Stomach (tissue), 4 donors: ENCODE data around the gene KNG1.

Experiments used
- EP300 ChIP-seq: sonication (generic); formaldehyde crosslinking; IDR thresholded peaks from one replicate; pipeline ENCODE4 v1.6.1; 2017; ENCODE audit warnings: antibody characterized with exemption
- POLR2A ChIP-seq, 4 donors: fragments of 450-650 bp; IDR thresholded peaks; one replicate each; pipeline ENCODE4 v1.6.1; 2016; ENCODE audit warnings: antibody characterized with exemption in 4 of 4, control low read depth in 2 of 4, mild to moderate bottlenecking in 1 of 4, moderate library complexity in 1 of 4
- POLR2AphosphoS5 ChIP-seq, 3 donors: sonication (generic); formaldehyde crosslinking; IDR thresholded peaks; one replicate each; pipeline ENCODE4 v1.6.1; 2016; ENCODE audit warnings: antibody characterized with exemption in 3 of 3
- TF ChIP-seq, protein P1 (sequence below), 7 experiments: fragments of 450-650 bp in 4 of 7; fragments of 200-600 bp in 3 of 7; sonication (generic) in 3 of 7; IDR thresholded peaks; one replicate each; pipeline ENCODE4 v1.5.1; 2016 to 2019; ENCODE audit warnings: antibody characterized with exemption in 7 of 7, control low read depth in 2 of 7, mild to moderate bottlenecking in 1 of 7

DNA sequence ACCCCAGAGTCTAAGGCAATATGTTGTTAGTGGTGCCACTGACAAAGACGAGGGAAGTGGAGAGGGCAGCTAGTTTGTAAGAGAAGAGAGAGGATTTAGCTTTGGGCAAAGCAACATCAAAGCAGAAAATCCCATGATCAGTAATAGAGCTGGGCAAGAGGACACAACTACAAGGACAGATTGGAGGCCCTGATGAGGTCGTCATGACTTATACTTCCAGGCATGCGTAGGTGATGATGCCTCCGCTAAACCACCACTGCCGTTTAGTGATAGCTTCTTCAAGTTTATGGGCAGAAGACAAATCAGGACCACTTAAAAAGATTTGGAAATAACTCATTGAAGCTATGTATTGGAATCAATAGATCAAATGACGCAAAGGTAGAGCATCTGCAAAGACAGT is 48.7 kb upstream of the KNG1 start:
- TF ChIP-seq, protein P1, sequence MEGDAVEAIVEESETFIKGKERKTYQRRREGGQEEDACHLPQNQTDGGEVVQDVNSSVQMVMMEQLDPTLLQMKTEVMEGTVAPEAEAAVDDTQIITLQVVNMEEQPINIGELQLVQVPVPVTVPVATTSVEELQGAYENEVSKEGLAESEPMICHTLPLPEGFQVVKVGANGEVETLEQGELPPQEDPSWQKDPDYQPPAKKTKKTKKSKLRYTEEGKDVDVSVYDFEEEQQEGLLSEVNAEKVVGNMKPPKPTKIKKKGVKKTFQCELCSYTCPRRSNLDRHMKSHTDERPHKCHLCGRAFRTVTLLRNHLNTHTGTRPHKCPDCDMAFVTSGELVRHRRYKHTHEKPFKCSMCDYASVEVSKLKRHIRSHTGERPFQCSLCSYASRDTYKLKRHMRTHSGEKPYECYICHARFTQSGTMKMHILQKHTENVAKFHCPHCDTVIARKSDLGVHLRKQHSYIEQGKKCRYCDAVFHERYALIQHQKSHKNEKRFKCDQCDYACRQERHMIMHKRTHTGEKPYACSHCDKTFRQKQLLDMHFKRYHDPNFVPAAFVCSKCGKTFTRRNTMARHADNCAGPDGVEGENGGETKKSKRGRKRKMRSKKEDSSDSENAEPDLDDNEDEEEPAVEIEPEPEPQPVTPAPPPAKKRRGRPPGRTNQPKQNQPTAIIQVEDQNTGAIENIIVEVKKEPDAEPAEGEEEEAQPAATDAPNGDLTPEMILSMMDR (IDR thresholded peaks at IDR 0.05): no peak
- TF ChIP-seq POLR2A (IDR thresholded peaks at IDR 0.05) (no peak), EP300 (no peak), POLR2AphosphoS5 (IDR thresholded peaks at IDR 0.05) (no peak)
